Fibroblast of villous mesenchyme (primary cell): Measurements from ENCODE around the gene ADRA1B. TPM values are rescaled to one million over a fixed set of nuclear protein-coding genes. Genes with fewer than 3 reads are reported as not detected.

Experiments used
- DNase-seq: peaks from one replicate; pipeline ENCODE4 v3.0.0-alpha.2; 2010; ENCODE audit warnings: low read depth
- H3K4me3 ChIP-seq: 2 replicates; pipeline ENCODE4 v1.5.1; 2011; ENCODE audit warnings: low read depth, mild to moderate bottlenecking, low read length
- CTCF ChIP-seq: IDR thresholded peaks from 2 replicates; pipeline ENCODE4 v1.5.1; 2012; ENCODE audit warnings: low read depth, mild to moderate bottlenecking, low read length; ENCODE audit not compliant: insufficient read depth
- total RNA-seq: library from RNA; depleted of rRNA; stranded (reverse); fragments of >200 nt; gene quantifications from 2 replicates; pipeline ENCODE4 v1.2.3, GENCODE V29; 2012

The ADRA1B gene
- total RNA-seq, 1 donor: 0.43 TPM

- DNase-seq: no peak
- H3K4me3 ChIP-seq: no peak overlapping the region
- no peak for TF ChIP-seq CTCF
These were observed 29.1 kb downstream of the ADRA1B start for GRCh38 chr5:159945359-159945758.

GRCh38 chr5:159947708-159948358 lies 31.6 kb downstream of the ADRA1B start:
- H3K4me3 ChIP-seq: no peak overlapping the region
- no peak for TF ChIP-seq CTCF
- DNase-seq: peak; percentile 53

- no peak overlapping the region for H3K4me3 ChIP-seq
- DNase-seq: no peak
- peak; percentile 44 for TF ChIP-seq CTCF
These were observed 35.1 kb downstream of the ADRA1B start for GRCh38 chr5:159951387-159951786.

- no peak for DNase-seq
- H3K4me3 ChIP-seq: no peak overlapping the region
- TF ChIP-seq CTCF: no peak
These were observed 35.6 kb downstream of the ADRA1B start for GRCh38 chr5:159951834-159952233.

- H3K4me3 ChIP-seq: no peak overlapping the region
- no peak for TF ChIP-seq CTCF
- no peak for DNase-seq
These were observed 37.3 kb downstream of the ADRA1B start for GRCh38 chr5:159953609-159954008.

GRCh38 chr5:159955056-159955624 lies 38.9 kb downstream of the ADRA1B start:
- H3K4me3 ChIP-seq: no peak overlapping the region
- TF ChIP-seq CTCF: no peak
- DNase-seq: no peak

- H3K4me3 ChIP-seq: no peak overlapping the region
- peak; percentile 20 for DNase-seq
- no peak for TF ChIP-seq CTCF
These were observed 39.8 kb downstream of the ADRA1B start for GRCh38 chr5:159956074-159956473.
